Activated CD8-positive, alpha-beta memory T cell treated with anti-CD3 and anti-CD28 coated beads for 36 hours (primary cell): ENCODE results near the gene TRIM13. TPM values are rescaled to one million over a fixed set of nuclear protein-coding genes. Genes with fewer than 3 reads are reported as not detected.
"Not testable (repeated sequence)": the region's sequence is repeated elsewhere in the genome, so short reads cannot be mapped to it uniquely, and the experiment has no call there.

Experiments used
- CTCF ChIA-PET: fragments of 350-600 bp; sonication (Branson Sonifier 250); formaldehyde crosslinking; loops from one replicate; lab custom pipeline; 2021; ENCODE audit warnings: antibody characterized with exemption; lab: Charles Lee
- POLR2A ChIA-PET: fragments of 350-600 bp; sonication (Branson Sonifier 250); formaldehyde crosslinking; loops from one replicate; lab custom pipeline; 2021; ENCODE audit warnings: antibody characterized with exemption; lab: Charles Lee
- total RNA-seq, 2 experiments: library from RNA; stranded (reverse); gene quantifications; one replicate each; pipeline ENCODE4 v1.2.3, GENCODE V29; 2021

Gene TRIM13
- total RNA-seq = 10 to 100 TPM; 14.8 to 16.7 TPM

- CTCF ChIA-PET = interaction anchor here (0.6 to 3.1 kb wide), 16 partner anchors 9 to 1419 kb away, joined by 3 to 19 read pairs (median 6); partner anchors contain the start of gene SPRYD7
- POLR2A ChIA-PET = interaction anchor here (0.6 to 2.2 kb wide), 10 partner anchors 12 to 717 kb away, joined by 3 to 24 read pairs (median 4); partner anchors contain the start of genes KPNA3 and SPRYD7
Measured at GRCh38 chr13:49996951-49997895, at the start of gene TRIM13. Gene TRIM13 (plus strand): TSS chr13:49997042. CDS start chr13:50011941, 14,899 bp downstream.

GRCh38 chr13:49948777-49949270 is 48.0 kb upstream of the TRIM13 start:
- POLR2A ChIA-PET = not testable (repeated sequence)
- CTCF ChIA-PET = interaction anchor here (0.6 kb wide), 1 partner anchor 26 kb away, joined by 6 read pairs; no protein-coding TSS in a partner anchor

GRCh38 chr13:49951754-49952535 is 44.9 kb upstream of the TRIM13 start:
- ChIA-PET POLR2A (no interaction called here), CTCF (interaction anchor here (0.7 kb wide), 1 partner anchor 1193 kb away, joined by 3 read pairs; no protein-coding TSS in a partner anchor)

- POLR2A ChIA-PET = no interaction called here
- CTCF ChIA-PET = interaction anchor here (0.7 kb wide), 1 partner anchor 113 kb away, joined by 3 read pairs; no protein-coding TSS in a partner anchor
Measured at GRCh38 chr13:49953560-49953959, 43.3 kb upstream of the TRIM13 start.

- ChIA-PET POLR2A (no interaction called here), CTCF (no interaction called here)
Measured at GRCh38 chr13:49954674-49955455, 42.0 kb upstream of the TRIM13 start.

GRCh38 chr13:49956131-49956530 is 40.7 kb upstream of the TRIM13 start:
- ChIA-PET CTCF (no interaction called here), POLR2A (no interaction called here)

- CTCF ChIA-PET = no interaction called here
Measured at GRCh38 chr13:49958321-49958720, 38.5 kb upstream of the TRIM13 start.

GRCh38 chr13:49967456-49967855 is 29.4 kb upstream of the TRIM13 start:
- ChIA-PET POLR2A (no interaction called here), CTCF (no interaction called here)

More at GRCh38 chr13:49958321-49958720, 38.5 kb upstream of the TRIM13 start:
- POLR2A ChIA-PET = no interaction called here

GRCh38 chr13:49972709-49973108 is 24.1 kb upstream of the TRIM13 start:
- ChIA-PET POLR2A (no interaction called here), CTCF (no interaction called here)

GRCh38 chr13:49975826-49976225 is 21.0 kb upstream of the TRIM13 start:
- ChIA-PET POLR2A (no interaction called here), CTCF (interaction anchor here (0.7 to 2.4 kb wide), 4 partner anchors 22 to 936 kb away, joined by 4 to 8 read pairs (median 6); partner anchors contain the start of gene TRIM13)

- ChIA-PET POLR2A (no interaction called here), CTCF (interaction anchor here (0.7 to 2.4 kb wide), 7 partner anchors 21 to 937 kb away, joined by 3 to 8 read pairs (median 4); partner anchors contain the start of gene TRIM13)
Measured at GRCh38 chr13:49976314-49977258, 20.3 kb upstream of the TRIM13 start.

- ChIA-PET POLR2A (no interaction called here), CTCF (interaction anchor here (1.2 kb wide), 1 partner anchor 102 kb away, joined by 3 read pairs; no protein-coding TSS in a partner anchor)
Measured at GRCh38 chr13:49977992-49978391, 18.9 kb upstream of the TRIM13 start.

GRCh38 chr13:49980266-49980665 is 16.6 kb upstream of the TRIM13 start:
- ChIA-PET CTCF (no interaction called here), POLR2A (no interaction called here)

GRCh38 chr13:49985129-49985528 is 11.7 kb upstream of the TRIM13 start:
- POLR2A ChIA-PET = no interaction called here

GRCh38 chr13:49986471-49986870 is 10.4 kb upstream of the TRIM13 start:
- CTCF ChIA-PET = no interaction called here
- POLR2A ChIA-PET = no interaction called here

More at GRCh38 chr13:49985129-49985528, 11.7 kb upstream of the TRIM13 start:
- CTCF ChIA-PET = interaction anchor here (0.7 to 0.9 kb wide), 2 partner anchors 49 to 76 kb away, joined by 3 to 4 read pairs; partner anchors contain the start of gene SPRYD7

GRCh38 chr13:49990612-49991011 is 6.2 kb upstream of the TRIM13 start:
- CTCF ChIA-PET, POLR2A ChIA-PET: not testable (repeated sequence)

GRCh38 chr13:49993111-49993510 is 3.7 kb upstream of the TRIM13 start:
- CTCF ChIA-PET = no interaction called here
- POLR2A ChIA-PET = no interaction called here
